IMR-90 (cell line): ENCODE measurements around the gene A3GALT2. TPM values are rescaled to one million over a fixed set of nuclear protein-coding genes. Genes with fewer than 3 reads are reported as not detected.

ENCODE experiments used
- ATAC-seq: fragments of 200-7000 bp; cut with Tn5 transposase; 2 replicates; pipeline ENCODE4 v1.9.1; 2020; ENCODE audit warnings: low read depth, mild to moderate bottlenecking, moderate library complexity
- BruUV-seq: library from RNA; stranded (reverse); fragments of 400-500 nt; replicated peaks from 2 replicates; lab custom pipeline; 2021; lab: Mats Ljungman, UMichigan
- CTCF ChIA-PET: fragments of 300-600 bp; formaldehyde crosslinking; extraction: SDS; loops from one replicate; lab custom pipeline; 2021; ENCODE audit warnings: antibody characterized with exemption; lab: Yijun Ruan, JAX
- POLR2A ChIA-PET: fragments of 300-600 bp; sonication (Branson Sonifier 250); formaldehyde crosslinking; loops from one replicate; lab custom pipeline; 2022; ENCODE audit warnings: antibody characterized with exemption; ENCODE audit not compliant: unreplicated experiment; lab: Charles Lee
- DNase-seq: peaks from one replicate; pipeline ENCODE4 v3.0.0; 2013
- H2AFZ ChIP-seq: replicated peaks from 2 replicates; pipeline ENCODE3; 2013; ENCODE audit warnings: low read length, mild to moderate bottlenecking; ENCODE audit not compliant: poor library complexity
- H2AK5ac ChIP-seq: 2 replicates; pipeline ENCODE4 v1.6.1; 2013; ENCODE audit warnings: low read depth, low read length, inconsistent platforms
- H2AK9ac ChIP-seq: replicated peaks from 2 replicates; pipeline ENCODE3; 2013; ENCODE audit warnings: mild to moderate bottlenecking, low read depth, low read length, moderate library complexity; ENCODE audit not compliant: poor library complexity
- H2BK120ac ChIP-seq: 2 replicates; pipeline ENCODE4 v1.6.1; 2013; ENCODE audit warnings: low read depth, low read length, inconsistent platforms
- H2BK15ac ChIP-seq: 3 replicates; pipeline ENCODE4 v1.6.1; 2013; ENCODE audit warnings: low read depth, low read length, inconsistent platforms
- H2BK20ac ChIP-seq: 2 replicates; pipeline ENCODE4 v1.6.1; 2013; ENCODE audit warnings: low read depth, mild to moderate bottlenecking, inconsistent platforms, low read length, moderate library complexity
- H2BK5ac ChIP-seq: 2 replicates; pipeline ENCODE4 v1.6.1; 2013; ENCODE audit warnings: mild to moderate bottlenecking, low read depth, low read length, inconsistent platforms; ENCODE audit not compliant: poor library complexity, severe bottlenecking
- H3K14ac ChIP-seq: replicated peaks from 2 replicates; pipeline ENCODE4 v1.6.1; 2013; ENCODE audit warnings: low read depth, low read length, inconsistent platforms
- H3K18ac ChIP-seq: 2 replicates; pipeline ENCODE4 v1.6.1; 2013; ENCODE audit warnings: low read depth, low read length, control low read depth
- H3K23ac ChIP-seq: 2 replicates; pipeline ENCODE4 v1.6.1; 2013; ENCODE audit warnings: low read depth, low read length, inconsistent platforms
- H3K27ac ChIP-seq: 2 replicates; pipeline ENCODE4 v1.5.1; 2013; ENCODE audit warnings: mild to moderate bottlenecking, control low read depth, low read length; ENCODE audit not compliant: insufficient read depth
- H3K27me3 ChIP-seq: 2 replicates; pipeline ENCODE4 v1.6.1; 2013; ENCODE audit warnings: low read length; ENCODE audit not compliant: control insufficient read depth, insufficient read depth
- H3K36me3 ChIP-seq: 2 replicates; pipeline ENCODE4 v1.6.1; 2013; ENCODE audit warnings: low read length, mixed read lengths; ENCODE audit not compliant: control insufficient read depth, insufficient read depth
- H3K4ac ChIP-seq: 2 replicates; pipeline ENCODE4 v1.6.1; 2013; ENCODE audit warnings: low read depth, low read length, inconsistent platforms
- H3K4me1 ChIP-seq: 2 replicates; pipeline ENCODE4 v1.6.1; 2013; ENCODE audit warnings: low read length, mixed read lengths; ENCODE audit not compliant: control insufficient read depth, insufficient read depth
- H3K4me2 ChIP-seq: 2 replicates; pipeline ENCODE4 v1.6.1; 2013; ENCODE audit warnings: low read depth, mild to moderate bottlenecking, control low read depth, low read length, moderate library complexity
- H3K4me3 ChIP-seq: 2 replicates; pipeline ENCODE4 v1.5.1; 2013; ENCODE audit warnings: low read depth, mild to moderate bottlenecking, control low read depth, low read length, moderate library complexity; ENCODE audit not compliant: insufficient read depth
- H3K56ac ChIP-seq: 2 replicates; pipeline ENCODE4 v1.6.1; 2013; ENCODE audit warnings: low read length, inconsistent platforms; ENCODE audit not compliant: insufficient read depth; ENCODE audit errors: extremely low read depth
- H3K79me1 ChIP-seq, 2 experiments: 2 replicates each; pipeline ENCODE4 v1.6.1; 2013; ENCODE audit warnings: low read length in 2 of 2, inconsistent platforms in 1 of 2, low read depth in 1 of 2
- H3K9ac ChIP-seq: 2 replicates; pipeline ENCODE4 v1.6.1; 2013; ENCODE audit warnings: low read depth, low read length, control low read depth
- H3K9me1 ChIP-seq: 2 replicates; pipeline ENCODE4 v1.6.1; 2013; ENCODE audit warnings: low read length, inconsistent platforms; ENCODE audit not compliant: insufficient read depth
- H3K9me3 ChIP-seq: 2 replicates; pipeline ENCODE4 v1.6.1; 2013; ENCODE audit warnings: low read length; ENCODE audit not compliant: control insufficient read depth, insufficient read depth
- H4K20me1 ChIP-seq: 2 replicates; pipeline ENCODE4 v1.6.1; 2013; ENCODE audit warnings: low read length, inconsistent platforms; ENCODE audit not compliant: insufficient read depth
- H4K5ac ChIP-seq: 2 replicates; pipeline ENCODE4 v1.6.1; 2013; ENCODE audit warnings: mild to moderate bottlenecking, low read depth, low read length, control low read depth
- H4K8ac ChIP-seq, 2 experiments: 2 replicates each; pipeline ENCODE4 v1.6.1; 2013; ENCODE audit warnings: low read depth in 2 of 2, low read length in 2 of 2, control low read depth in 1 of 2, inconsistent platforms in 1 of 2
- H4K91ac ChIP-seq: 2 replicates; pipeline ENCODE4 v1.6.1; 2013; ENCODE audit warnings: low read depth, low read length, inconsistent platforms; ENCODE audit not compliant: insufficient read depth
- BHLHE40 ChIP-seq: fragments of 150-350 bp; IDR thresholded peaks from 2 replicates; pipeline ENCODE4 v1.6.1; 2016; ENCODE audit warnings: mild to moderate bottlenecking, low read depth, low read length
- CEBPB ChIP-seq: IDR thresholded peaks from 2 replicates; pipeline ENCODE4 v1.6.1; 2012; ENCODE audit warnings: low read depth, low read length, improper control_type of control experiment
- CHD1 ChIP-seq: IDR thresholded peaks from 2 replicates; pipeline ENCODE4 v1.6.1; 2012; ENCODE audit warnings: low read depth, low read length, improper control_type of control experiment
- FOS ChIP-seq: fragments of 150-350 bp; IDR thresholded peaks from 2 replicates; pipeline ENCODE4 v1.6.1; 2016; ENCODE audit warnings: low read depth, low read length
- MAFK ChIP-seq: IDR thresholded peaks from 2 replicates; pipeline ENCODE4 v1.6.1; 2012; ENCODE audit warnings: low read depth, low read length, improper control_type of control experiment
- MAZ ChIP-seq: IDR thresholded peaks from 2 replicates; pipeline ENCODE4 v1.6.1; 2012; ENCODE audit warnings: low read depth, mild to moderate bottlenecking, low read length, improper control_type of control experiment, moderate library complexity, borderline replicate concordance
- MXI1 ChIP-seq: IDR thresholded peaks from 2 replicates; pipeline ENCODE4 v1.6.1; 2012; ENCODE audit warnings: low read depth, mild to moderate bottlenecking, low read length, moderate library complexity, borderline replicate concordance
- NFE2L2 ChIP-seq: fragments of 150-350 bp; IDR thresholded peaks from 2 replicates; pipeline ENCODE4 v1.6.1; 2016; ENCODE audit warnings: low read depth, mild to moderate bottlenecking, low read length
- POLR2A ChIP-seq: IDR thresholded peaks from 2 replicates; pipeline ENCODE4 v1.6.1; 2012; ENCODE audit warnings: mild to moderate bottlenecking, low read depth, low read length
- RAD21 ChIP-seq: IDR thresholded peaks from 2 replicates; pipeline ENCODE4 v1.6.1; 2012; ENCODE audit warnings: low read length, improper control_type of control experiment
- RCOR1 ChIP-seq: IDR thresholded peaks from 2 replicates; pipeline ENCODE4 v1.6.1; 2012; ENCODE audit warnings: mild to moderate bottlenecking, low read length, improper control_type of control experiment; ENCODE audit not compliant: insufficient replicate concordance
- RFX5 ChIP-seq: IDR thresholded peaks from 2 replicates; pipeline ENCODE4 v1.8.0; 2012; ENCODE audit warnings: low read depth, mild to moderate bottlenecking, low read length, moderate library complexity
- SMC3 ChIP-seq: fragments of 150-350 bp; IDR thresholded peaks from 2 replicates; pipeline ENCODE4 v1.6.1; 2016; ENCODE audit warnings: low read depth, mild to moderate bottlenecking, antibody characterized with exemption, low read length, moderate library complexity
- WGBS, 2 experiments: methylation state at CpG; one replicate each; pipeline versions ENCODE4 v1.1.5 to v1.1.7; 2013; ENCODE audit warnings: missing lambda C conversion rate in 2 of 2; ENCODE audit not compliant: insufficient read length in 1 of 2; ENCODE audit errors: extremely low coverage in 2 of 2; 5-methylcytosine and 5-hydroxymethylcytosine counted together
- dilution Hi-C: fragments of 300-500 bp; cut with HindIII; formaldehyde crosslinking; loops from one replicate; pipeline ENCODE4 v1.14.3; 2018; ENCODE audit warnings: low sequenced_read_pairs; ENCODE audit not compliant: unreplicated experiment
- in situ Hi-C: fragments of 300-500 bp; cut with MboI; formaldehyde crosslinking; loops from 3 replicates; pipeline ENCODE4 v1.14.3; 2019; ENCODE audit warnings: low sequenced_read_pairs, inconsistent platforms, mixed read lengths
- intact Hi-C: fragments of 100-400 bp; cut with micrococcal nuclease; formaldehyde crosslinking; loops from 2 replicates; pipeline ENCODE4 v1.10.0; 2022
- polyA plus RNA-seq, 3 experiments: library from polyadenylated mRNA; depleted of rRNA; stranded (reverse); fragments of >200 nt; gene quantifications; 2 replicates each; pipeline ENCODE4 v1.2.3, GENCODE V29; 2012; ENCODE audit warnings: low replicate concordance in 1 of 3
- total RNA-seq: library from RNA; depleted of rRNA; stranded (reverse); fragments of >200 nt; gene quantifications from 2 replicates; pipeline ENCODE4 v1.2.3, GENCODE V29; 2012
- TF ChIP-seq, protein P1 (sequence below): fragments of 150-350 bp; IDR thresholded peaks from 2 replicates; pipeline ENCODE4 v1.6.1; 2017; ENCODE audit warnings: mild to moderate bottlenecking, antibody characterized with exemption, low read length, low read depth
- TF ChIP-seq, protein P2 (sequence below): conservative IDR thresholded peaks from 2 replicates; pipeline ENCODE4 v1.5.1; 2012; ENCODE audit warnings: mild to moderate bottlenecking, low read depth, low read length, improper control_type of control experiment
- TF ChIP-seq, protein P3 (sequence below): fragments of 150-350 bp; IDR thresholded peaks from 2 replicates; pipeline ENCODE4 v1.6.1; 2016; ENCODE audit warnings: low read depth, mild to moderate bottlenecking, low read length, moderate library complexity, borderline replicate concordance

A3GALT2 gene
- total and polyA plus RNA-seq, 2 of the 4 experiments (the other 2 are of a cell fraction), result not detected

DNA sequence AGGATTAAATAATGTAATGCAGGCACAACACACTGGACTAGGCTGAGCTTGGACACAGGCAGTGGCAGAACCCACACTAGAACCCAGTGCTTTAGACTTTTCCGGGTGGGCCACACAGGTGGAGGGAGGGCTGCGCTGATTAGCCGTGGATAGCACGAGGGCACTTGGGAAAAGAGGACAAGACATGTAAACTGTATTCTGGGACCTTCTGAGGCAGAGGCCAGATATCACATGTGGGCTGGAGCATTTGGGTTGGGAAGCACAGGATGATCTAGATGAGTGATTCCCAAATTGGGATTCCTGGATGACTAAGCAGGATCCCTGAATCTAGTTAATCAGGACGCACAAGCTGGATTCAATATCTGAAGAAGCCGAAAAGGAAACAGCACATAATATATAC lies 20.3 kb upstream of the A3GALT2 start:
- in situ Hi-C loops (no loop called here), intact Hi-C loops (no loop called here), dilution Hi-C loops (no loop called here)
- peak overlapping the region; percentile 85 for H2BK5ac ChIP-seq
- peak overlapping the region; percentile 8; the same call in 1 of the 3 replicates for H2BK15ac ChIP-seq
- ChIA-PET CTCF (no interaction called here), POLR2A (no interaction called here)
- peak overlapping the region; percentile 28 for H3K14ac ChIP-seq
- no peaks in the 10 kb centered on the region for H3K9me3 ChIP-seq
- no CpG with 5 or more reads among the region's 6 CpGs for WGBS, 2 experiments
- no TSS peak for BruUV-seq
- peak overlapping the region; percentile 71 for H3K27ac ChIP-seq
- ATAC-seq (no peak), DNase-seq (no peak)
- H3K4me2 ChIP-seq, result peak overlapping the region; percentile 13; the same call in 1 of the 2 replicates
- peaks cover 94% of the 10 kb centered on the region for H4K20me1 ChIP-seq
- peak overlapping the region; percentile 33 for H3K23ac ChIP-seq
- H3K18ac ChIP-seq, result peak overlapping the region; percentile 8; the same call in 1 of the 2 replicates
- no peak overlapping the region for H3K56ac ChIP-seq
- H2AK9ac ChIP-seq, result no peak overlapping the region
- no peak overlapping the region for H2AFZ ChIP-seq
- H4K8ac ChIP-seq, result 0 out of 4 replicates have a peak overlapping the region, but pooled peaks have one; percentile 1 to 41
- TF ChIP-seq MAZ (no peak), MXI1 (no peak), RCOR1 (no peak), RFX5 (no peak), FOS (no peak), BHLHE40 (no peak), POLR2A (no peak), CEBPB (no peak), NFE2L2 (no peak), RAD21 (no peak), MAFK (no peak), SMC3 (no peak), CHD1 (no peak)
- TF ChIP-seq, protein P1, sequence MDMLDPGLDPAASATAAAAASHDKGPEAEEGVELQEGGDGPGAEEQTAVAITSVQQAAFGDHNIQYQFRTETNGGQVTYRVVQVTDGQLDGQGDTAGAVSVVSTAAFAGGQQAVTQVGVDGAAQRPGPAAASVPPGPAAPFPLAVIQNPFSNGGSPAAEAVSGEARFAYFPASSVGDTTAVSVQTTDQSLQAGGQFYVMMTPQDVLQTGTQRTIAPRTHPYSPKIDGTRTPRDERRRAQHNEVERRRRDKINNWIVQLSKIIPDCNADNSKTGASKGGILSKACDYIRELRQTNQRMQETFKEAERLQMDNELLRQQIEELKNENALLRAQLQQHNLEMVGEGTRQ, result no peak
- TF ChIP-seq, protein P2, sequence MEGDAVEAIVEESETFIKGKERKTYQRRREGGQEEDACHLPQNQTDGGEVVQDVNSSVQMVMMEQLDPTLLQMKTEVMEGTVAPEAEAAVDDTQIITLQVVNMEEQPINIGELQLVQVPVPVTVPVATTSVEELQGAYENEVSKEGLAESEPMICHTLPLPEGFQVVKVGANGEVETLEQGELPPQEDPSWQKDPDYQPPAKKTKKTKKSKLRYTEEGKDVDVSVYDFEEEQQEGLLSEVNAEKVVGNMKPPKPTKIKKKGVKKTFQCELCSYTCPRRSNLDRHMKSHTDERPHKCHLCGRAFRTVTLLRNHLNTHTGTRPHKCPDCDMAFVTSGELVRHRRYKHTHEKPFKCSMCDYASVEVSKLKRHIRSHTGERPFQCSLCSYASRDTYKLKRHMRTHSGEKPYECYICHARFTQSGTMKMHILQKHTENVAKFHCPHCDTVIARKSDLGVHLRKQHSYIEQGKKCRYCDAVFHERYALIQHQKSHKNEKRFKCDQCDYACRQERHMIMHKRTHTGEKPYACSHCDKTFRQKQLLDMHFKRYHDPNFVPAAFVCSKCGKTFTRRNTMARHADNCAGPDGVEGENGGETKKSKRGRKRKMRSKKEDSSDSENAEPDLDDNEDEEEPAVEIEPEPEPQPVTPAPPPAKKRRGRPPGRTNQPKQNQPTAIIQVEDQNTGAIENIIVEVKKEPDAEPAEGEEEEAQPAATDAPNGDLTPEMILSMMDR, result no peak
- TF ChIP-seq, protein P3, sequence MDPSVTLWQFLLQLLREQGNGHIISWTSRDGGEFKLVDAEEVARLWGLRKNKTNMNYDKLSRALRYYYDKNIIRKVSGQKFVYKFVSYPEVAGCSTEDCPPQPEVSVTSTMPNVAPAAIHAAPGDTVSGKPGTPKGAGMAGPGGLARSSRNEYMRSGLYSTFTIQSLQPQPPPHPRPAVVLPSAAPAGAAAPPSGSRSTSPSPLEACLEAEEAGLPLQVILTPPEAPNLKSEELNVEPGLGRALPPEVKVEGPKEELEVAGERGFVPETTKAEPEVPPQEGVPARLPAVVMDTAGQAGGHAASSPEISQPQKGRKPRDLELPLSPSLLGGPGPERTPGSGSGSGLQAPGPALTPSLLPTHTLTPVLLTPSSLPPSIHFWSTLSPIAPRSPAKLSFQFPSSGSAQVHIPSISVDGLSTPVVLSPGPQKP, result no peak
- H2AK5ac ChIP-seq, result peak overlapping the region; percentile 57
- H3K4me1 ChIP-seq, result peaks cover 54% of the 10 kb centered on the region
- peak overlapping the region; percentile 58 for H3K4ac ChIP-seq
- H3K79me1 ChIP-seq, result peaks cover 0 to 52% of the 10 kb centered on the region in 2 experiments; a peak in 2 of 4 replicates
- H3K36me3 ChIP-seq, result peaks cover 20% of the 10 kb centered on the region
- no peaks in the 10 kb centered on the region for H3K27me3 ChIP-seq
- no peak overlapping the region for H4K91ac ChIP-seq
- no peak overlapping the region for H2BK120ac ChIP-seq
- peaks cover 39% of the 10 kb centered on the region for H3K9me1 ChIP-seq
- H3K9ac ChIP-seq, result 0 out of 2 replicates have a peak overlapping the region, but pooled peaks have one; percentile 13
- no peak overlapping the region for H3K4me3 ChIP-seq
- H2BK20ac ChIP-seq, result 0 out of 2 replicates have a peak overlapping the region, but pooled peaks have one; percentile 1
- H4K5ac ChIP-seq, result no peak overlapping the region
